ENCODE results near the gene WASL. TPM values are rescaled to one million over a fixed set of nuclear protein-coding genes. Genes with fewer than 3 reads are reported as not detected.
"Not testable (repeated sequence)": the region's sequence is repeated elsewhere in the genome, so short reads cannot be mapped to it uniquely, and the experiment has no call there.

Gene WASL
- total RNA-seq, 3 donors from 2014 or later (not counting 1 experiment from before 2014, with no cell fraction given), result 9.6 to 12.1 (median 10.6) TPM

GRCh38 chr7:123635551-123636359 is 113.0 kb downstream of the WASL start:
- Mint-ChIP-seq H3K9me3 (no peaks in the 10 kb centered on the region), H3K36me3 (no peaks in the 10 kb centered on the region), H3K27ac (no peak overlapping the region), H3K4me3 (no peak overlapping the region), H3K4me1 (no peaks in the 10 kb centered on the region), H3K27me3 (ENCODE audit: low read depth in 2 of 2) (peaks cover 14 to 19% of the 10 kb centered on the region in 2 donors)
- DNase-seq, result peak in 1 of 2 donors; percentile 31
- 53% methylated on average over 3 of the region's 4 CpGs for WGBS (ENCODE audit: insufficient coverage)
- Histone ChIP-seq H3K4me1 (ENCODE audit: control insufficient read depth, insufficient read depth, low read length) (no peaks in the 10 kb centered on the region), H3K9me3 (ENCODE audit: control insufficient read depth, insufficient read depth, low read length) (no peaks in the 10 kb centered on the region), H3K27ac (ENCODE audit: low read length) (no peak overlapping the region), H3K36me3 (ENCODE audit: control insufficient read depth, insufficient read depth, low read length) (no peaks in the 10 kb centered on the region), H3K4me3 (ENCODE audit: low read length) (no peak overlapping the region), H3K27me3 (ENCODE audit: control insufficient read depth, insufficient read depth, low read length) (peaks cover 2% of the 10 kb centered on the region)
- TF ChIP-seq CTCF (IDR thresholded peaks at IDR 0.05), result peak; percentile 15
- intact Hi-C loops (cut with micrococcal nuclease), result loop anchor here (1.0 kb wide), 1 partner anchor 230 kb away; no protein-coding TSS in a partner anchor
- no peak for ATAC-seq

DNA sequence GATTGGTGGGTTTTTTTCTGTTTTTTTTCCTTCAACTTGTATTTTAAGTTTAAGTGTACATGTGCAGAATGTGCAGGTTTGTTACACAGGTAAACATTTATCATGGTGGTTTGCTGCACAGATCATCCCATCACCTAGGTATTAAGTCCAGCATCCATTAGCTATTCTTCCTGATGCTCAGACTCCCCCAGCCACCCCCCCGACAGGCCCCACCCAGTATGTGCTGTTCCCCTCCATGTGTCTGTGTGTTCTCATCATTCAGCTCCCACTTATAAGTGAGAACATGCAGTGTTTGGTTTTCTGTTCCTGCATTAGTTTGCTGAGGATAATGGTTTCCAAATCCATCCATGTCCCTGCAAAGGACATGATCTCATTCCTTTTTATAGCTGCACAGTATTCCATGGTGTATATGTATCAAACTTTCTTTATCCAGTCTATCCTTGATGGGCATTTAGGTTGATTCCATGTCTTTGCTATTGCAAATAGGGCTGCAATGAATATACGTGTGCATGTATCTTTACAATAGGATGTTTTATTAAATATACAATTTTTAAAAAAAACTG is 114.7 kb downstream of the WASL start:
- DNase-seq; intact Hi-C loops (cut with micrococcal nuclease); H3K36me3 ChIP-seq (ENCODE audit: control insufficient read depth, insufficient read depth, low read length); H3K36me3 Mint-ChIP-seq; H3K4me3 ChIP-seq (ENCODE audit: low read length); ATAC-seq; H3K4me1 Mint-ChIP-seq; H3K27me3 ChIP-seq (ENCODE audit: control insufficient read depth, insufficient read depth, low read length); H3K4me1 ChIP-seq (ENCODE audit: control insufficient read depth, insufficient read depth, low read length); H3K9me3 ChIP-seq (ENCODE audit: control insufficient read depth, insufficient read depth, low read length); H3K9me3 Mint-ChIP-seq; H3K27ac Mint-ChIP-seq; H3K4me3 Mint-ChIP-seq; H3K27ac ChIP-seq (ENCODE audit: low read length): not testable (repeated sequence)
- peaks cover 12 to 19% of the 10 kb centered on the region in 2 donors for H3K27me3 Mint-ChIP-seq (ENCODE audit: low read depth in 2 of 2)
- 80% methylated on average over 1 of the region's 2 CpGs for WGBS (ENCODE audit: insufficient coverage)

- DNase-seq, result no peak
- Mint-ChIP-seq H3K36me3 (no peaks in the 10 kb centered on the region), H3K27me3 (ENCODE audit: low read depth in 2 of 2) (peaks cover 10 to 16% of the 10 kb centered on the region in 2 donors), H3K4me3 (no peak overlapping the region), H3K27ac (no peak overlapping the region), H3K9me3 (no peaks in the 10 kb centered on the region), H3K4me1 (no peaks in the 10 kb centered on the region)
- ATAC-seq, result no peak
- whole genome bisulfite sequencing (ENCODE audit: insufficient coverage), result 90% methylated on average over 7 of the region's 7 CpGs
- intact Hi-C loops (cut with micrococcal nuclease), result no loop called here
- H3K4me3 ChIP-seq (ENCODE audit: low read length), result no peak overlapping the region
- no peaks in the 10 kb centered on the region for H3K36me3 ChIP-seq (ENCODE audit: control insufficient read depth, insufficient read depth, low read length)
- H3K27ac ChIP-seq (ENCODE audit: low read length), result no peak overlapping the region
- no peak for TF ChIP-seq CTCF (IDR thresholded peaks at IDR 0.05)
- no peaks in the 10 kb centered on the region for H3K4me1 ChIP-seq (ENCODE audit: control insufficient read depth, insufficient read depth, low read length)
- H3K27me3 ChIP-seq (ENCODE audit: control insufficient read depth, insufficient read depth, low read length), result peaks cover 2% of the 10 kb centered on the region
- H3K9me3 ChIP-seq (ENCODE audit: control insufficient read depth, insufficient read depth, low read length), result no peaks in the 10 kb centered on the region
These were observed 115.2 kb downstream of the WASL start for GRCh38 chr7:123633553-123633952.

- no peak for TF ChIP-seq CTCF (IDR thresholded peaks at IDR 0.05)
- Histone ChIP-seq H3K4me3 (ENCODE audit: low read length) (no peak overlapping the region), H3K9me3 (ENCODE audit: control insufficient read depth, insufficient read depth, low read length) (no peaks in the 10 kb centered on the region), H3K27me3 (ENCODE audit: control insufficient read depth, insufficient read depth, low read length) (peaks cover 2% of the 10 kb centered on the region), H3K27ac (ENCODE audit: low read length) (no peak overlapping the region), H3K36me3 (ENCODE audit: control insufficient read depth, insufficient read depth, low read length) (no peaks in the 10 kb centered on the region), H3K4me1 (ENCODE audit: control insufficient read depth, insufficient read depth, low read length) (no peaks in the 10 kb centered on the region)
- Mint-ChIP-seq H3K27ac (no peak overlapping the region), H3K36me3 (no peaks in the 10 kb centered on the region), H3K4me1 (no peaks in the 10 kb centered on the region), H3K27me3 (ENCODE audit: low read depth in 2 of 2) (peaks cover 5 to 14% of the 10 kb centered on the region in 2 donors), H3K9me3 (no peaks in the 10 kb centered on the region), H3K4me3 (no peak overlapping the region)
- no peak for ATAC-seq
- intact Hi-C loops (cut with micrococcal nuclease), result no loop called here
- no peak for DNase-seq
- WGBS (ENCODE audit: insufficient coverage), result 86% methylated on average over 2 of the region's 2 CpGs
These were observed 116.0 kb downstream of the WASL start for GRCh38 chr7:123632808-123633207.

Other genes starting within 250 kb of the WASL start
- gene IQUB, start 214.4 kb downstream of the WASL start, total RNA-seq, result under 1 TPM; 0.09 to 0.45 (median 0.18) TPM
- gene NDUFA5, start 191.2 kb downstream of the WASL start, total RNA-seq, result 10 to 100 TPM; 46.0 to 51.2 (median 50.4) TPM
- gene ASB15, start 147.2 kb downstream of the WASL start, total RNA-seq, result not detected
- gene LMOD2, start 93.1 kb downstream of the WASL start, total RNA-seq, result not detected
- gene HYAL4, start 96.2 kb upstream of the WASL start, total RNA-seq, result not detected
- gene SPAM1, start 176.2 kb upstream of the WASL start, total RNA-seq, result not detected

Measured in natural killer cell (primary cell).